ENCODE measurements around the gene CCDC18. TPM values are rescaled to one million over a fixed set of nuclear protein-coding genes. Genes with fewer than 3 reads are reported as not detected.

The CCDC18 gene
- total RNA-seq, 1 donor from 2014 or later: 8.6 TPM

DNA sequence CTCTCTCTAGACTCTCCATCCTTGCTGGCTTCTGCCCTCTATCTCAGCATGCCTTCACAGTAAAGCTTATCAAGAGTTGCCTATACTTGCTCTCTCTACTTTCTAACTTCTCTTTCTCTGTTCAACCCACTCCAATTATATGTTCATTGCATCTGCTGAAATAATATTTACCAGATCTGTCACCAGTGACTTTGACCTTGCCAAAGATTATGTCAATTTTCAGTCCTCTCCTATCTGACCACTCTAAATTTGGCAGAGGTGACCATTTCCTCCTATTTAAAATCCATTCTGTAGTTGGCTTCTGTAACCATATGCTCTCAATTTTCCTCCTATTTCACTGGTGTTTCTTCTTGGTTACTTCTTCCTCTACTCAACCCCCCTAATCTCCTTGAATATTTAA is 126.4 kb downstream of the CCDC18 start:
- no peak for DNase-seq

DNA sequence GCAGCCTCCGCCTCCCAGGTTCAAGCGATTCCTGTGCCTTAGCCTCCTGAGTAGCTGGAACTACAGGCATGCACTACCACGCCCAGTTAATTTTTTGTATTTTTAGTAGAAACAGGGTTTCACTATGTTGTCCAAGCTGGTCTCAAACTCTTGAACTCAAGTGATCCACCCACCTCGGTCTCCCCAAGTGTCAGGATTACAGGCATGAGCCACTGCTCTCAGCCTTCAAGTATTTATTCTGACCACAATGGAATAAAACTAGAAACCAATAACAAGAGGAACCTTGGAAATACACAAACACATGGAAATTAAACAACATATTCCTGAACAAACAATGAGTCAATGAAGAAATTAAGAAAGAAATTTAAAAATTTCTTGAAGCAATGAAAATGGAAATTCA is 132.5 kb downstream of the CCDC18 start:
- no peak for DNase-seq

DNA sequence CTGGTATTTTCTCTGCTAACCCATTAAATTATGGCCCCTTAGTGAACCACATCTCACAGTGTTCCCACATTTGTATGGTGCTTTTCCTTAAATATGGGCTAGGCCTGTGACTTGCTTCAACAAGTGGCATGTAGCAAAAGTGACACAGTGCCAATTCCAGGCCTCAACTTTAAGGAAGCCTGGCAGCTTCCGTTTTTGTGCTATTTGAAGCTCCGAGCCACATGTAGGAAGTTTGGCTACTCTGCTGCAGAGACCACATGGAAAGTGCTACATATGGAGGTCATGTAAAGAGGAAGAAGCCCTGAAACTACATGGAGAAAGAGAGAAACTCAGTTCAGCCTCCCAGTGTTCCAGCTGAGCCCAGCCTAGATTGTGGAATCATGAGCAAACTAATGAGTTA is 136.7 kb downstream of the CCDC18 start:
- DNase-seq: no peak

DNA sequence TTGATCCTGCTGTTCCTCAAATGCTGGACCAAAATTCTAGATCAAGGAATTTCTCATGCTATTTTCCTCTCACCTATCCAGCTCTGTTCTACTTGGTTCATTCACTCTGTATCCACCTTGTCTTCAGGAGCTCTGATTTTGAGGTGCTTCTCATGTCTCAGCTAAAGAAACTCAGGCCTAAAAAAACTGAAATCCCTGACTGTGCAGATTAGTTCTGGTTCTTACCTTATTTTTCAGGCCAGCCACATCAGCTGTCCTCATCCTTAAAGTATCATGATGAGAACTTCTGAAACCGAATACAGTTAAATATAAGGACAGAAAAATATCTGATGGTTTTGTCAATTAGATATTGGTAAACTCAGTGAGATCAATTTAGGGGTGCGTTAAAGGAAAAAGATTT is 137.4 kb downstream of the CCDC18 start:
- DNase-seq: no peak

DNA sequence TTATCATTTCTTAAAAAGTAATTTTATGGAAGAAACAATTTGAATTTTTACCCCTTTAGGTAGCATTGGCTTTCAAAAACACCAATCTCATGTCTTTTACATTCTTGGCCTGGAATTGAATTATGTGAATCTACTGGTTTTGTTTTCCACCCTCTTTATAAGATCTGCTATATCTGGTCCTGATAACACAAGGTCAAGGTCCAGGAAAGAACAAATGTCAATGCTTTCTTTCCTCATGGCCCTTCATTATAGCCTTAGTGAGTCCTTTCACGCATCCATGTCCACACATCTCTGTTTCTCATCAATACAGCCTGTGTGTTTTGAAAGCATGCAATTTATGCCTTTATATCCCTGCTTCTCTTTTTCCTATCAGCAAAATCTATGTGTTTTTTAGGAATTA is 141.2 kb downstream of the CCDC18 start:
- DNase-seq: no peak

DNA sequence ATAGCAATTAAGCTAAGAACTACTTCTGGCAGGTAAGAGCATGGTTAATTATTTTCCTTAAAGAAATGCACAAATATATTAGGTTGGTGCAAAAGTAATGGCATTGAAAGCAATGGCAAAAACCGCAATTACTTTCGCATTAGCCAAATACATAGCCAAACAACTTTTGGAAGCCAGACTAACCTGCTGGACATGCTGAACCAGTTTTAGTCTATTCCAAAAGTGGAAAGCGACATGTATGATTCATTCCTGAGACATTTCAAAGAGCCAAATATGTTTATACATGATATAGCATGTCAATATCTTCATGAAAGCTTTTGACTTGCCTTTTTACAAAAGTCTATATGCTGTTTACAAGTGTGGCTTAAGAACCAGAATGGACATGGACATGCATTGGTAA is 141.8 kb downstream of the CCDC18 start:
- no peak for DNase-seq

DNA sequence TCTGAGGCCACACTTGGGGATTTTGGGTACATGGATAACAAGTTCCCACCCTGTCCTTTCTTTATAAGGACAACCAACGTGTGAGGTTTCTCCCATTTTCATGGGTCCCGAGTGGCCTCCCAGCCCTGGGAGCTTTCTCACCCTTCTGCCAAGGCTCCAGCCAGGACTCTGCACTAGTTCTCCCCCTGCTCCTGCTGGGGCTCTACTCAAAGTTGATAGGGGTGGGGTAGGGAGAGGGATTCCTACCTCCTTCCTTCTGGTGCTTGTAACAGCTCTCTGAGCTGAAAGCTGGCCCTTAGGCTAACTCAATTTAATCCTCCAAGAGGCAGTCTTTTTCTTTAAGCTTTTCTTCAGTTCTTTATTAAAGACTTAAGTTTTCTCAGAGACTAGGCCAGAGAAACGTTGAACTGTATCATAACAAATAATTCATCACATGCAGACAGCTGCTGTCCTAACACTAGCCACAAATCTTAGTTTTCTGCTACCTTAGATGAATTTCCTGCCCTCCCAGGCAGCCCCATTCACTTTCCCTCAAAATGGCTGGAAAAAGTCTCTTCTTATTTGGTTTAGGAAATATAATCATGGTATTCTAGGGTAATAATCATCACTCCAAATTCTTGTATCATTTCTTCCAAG is 142.8 kb downstream of the CCDC18 start:
- no peak for DNase-seq

DNA sequence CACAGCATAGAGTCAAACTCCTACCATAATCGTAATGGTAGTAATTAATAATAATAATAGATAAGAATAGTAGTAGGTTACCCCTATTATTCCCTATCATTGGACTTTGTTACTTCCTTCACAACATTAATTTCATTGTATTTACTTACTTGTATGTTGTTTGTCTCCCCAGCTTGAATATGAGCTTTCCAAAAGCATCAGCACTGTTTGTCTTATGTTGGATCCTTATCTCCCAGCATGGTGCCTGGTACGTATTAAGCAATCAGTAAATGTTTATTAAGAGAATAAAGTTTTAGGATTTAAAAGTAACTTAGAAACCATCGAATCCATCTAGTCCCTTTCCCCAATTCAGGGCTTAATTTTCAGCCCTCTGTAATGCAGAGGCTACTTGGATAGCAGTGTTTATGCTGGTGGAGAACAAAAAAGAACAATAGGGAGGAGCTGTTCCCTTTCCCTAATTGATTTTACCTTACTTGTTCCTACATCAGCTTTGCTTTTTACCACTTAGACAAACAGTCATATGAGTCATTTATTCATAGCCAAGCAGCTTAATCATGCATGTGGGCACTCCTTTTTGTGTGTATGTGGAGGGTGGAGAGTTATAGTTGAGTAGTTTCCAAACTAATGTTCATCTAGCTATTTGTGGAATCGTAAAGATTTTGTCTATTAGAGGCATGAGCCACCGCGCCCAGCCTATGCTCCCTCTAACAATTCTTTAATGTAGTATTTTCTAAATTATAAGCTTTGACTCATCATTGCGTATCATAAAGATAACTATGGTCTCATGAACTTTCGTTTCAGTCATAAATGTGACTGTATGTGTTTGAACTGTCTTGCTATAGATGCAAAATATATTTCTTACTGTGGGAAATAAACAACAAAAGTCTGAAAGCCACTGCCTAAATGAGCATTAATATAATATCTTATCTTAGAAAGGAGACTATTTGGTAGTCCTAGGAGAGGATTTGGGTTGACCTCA is 144.3 kb downstream of the CCDC18 start:
- no peak for DNase-seq

Small RNA genes within 50 kb of the gene (small RNA-seq; reads per million reads assigned to genes)
- gene AC126124.1: not detected
- not detected for gene AL139421.1

Other genes starting within 250 kb of the CCDC18 start
- gene DIPK1A, start 219.3 kb upstream of the CCDC18 start, total RNA-seq: 26.5 TPM
- gene MTF2, start 101.4 kb upstream of the CCDC18 start, total RNA-seq: 94.7 TPM
- 44.0 TPM for gene TMED5, start 311 bp upstream of the CCDC18 start, total RNA-seq
- gene DR1, start 165.2 kb downstream of the CCDC18 start, total RNA-seq: 37.1 TPM